ENCODE data around the gene WFDC1.

Gene WFDC1

GRCh38 chr16:84303516-84303915 lies 8.8 kb downstream of the WFDC1 start:
- DNase-seq, result no peak

DNA sequence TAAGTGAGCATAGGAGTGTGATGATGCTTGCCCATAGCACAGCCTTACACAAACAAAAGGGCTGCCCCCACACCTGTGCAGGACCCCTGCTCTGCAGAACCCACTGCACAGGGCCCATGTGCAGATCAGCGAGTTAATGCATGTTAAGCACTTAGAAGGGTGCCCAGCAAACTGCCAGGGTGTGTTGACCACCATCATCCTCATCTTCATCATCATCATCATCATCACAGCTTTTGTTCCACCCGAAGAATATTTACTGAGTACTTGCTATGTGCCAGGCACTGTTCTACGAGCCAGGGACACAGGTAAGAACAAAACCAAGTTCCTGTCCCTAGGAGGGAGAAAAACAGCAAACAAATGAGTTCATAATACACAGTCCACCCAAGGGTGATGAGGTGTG lies 11.9 kb downstream of the WFDC1 start:
- DNase-seq, result no peak

- no peak for DNase-seq
These were observed 12.7 kb downstream of the WFDC1 start for GRCh38 chr16:84307209-84307954.

- DNase-seq, result no peak
These were observed 13.4 kb downstream of the WFDC1 start for GRCh38 chr16:84308120-84308519.

DNA sequence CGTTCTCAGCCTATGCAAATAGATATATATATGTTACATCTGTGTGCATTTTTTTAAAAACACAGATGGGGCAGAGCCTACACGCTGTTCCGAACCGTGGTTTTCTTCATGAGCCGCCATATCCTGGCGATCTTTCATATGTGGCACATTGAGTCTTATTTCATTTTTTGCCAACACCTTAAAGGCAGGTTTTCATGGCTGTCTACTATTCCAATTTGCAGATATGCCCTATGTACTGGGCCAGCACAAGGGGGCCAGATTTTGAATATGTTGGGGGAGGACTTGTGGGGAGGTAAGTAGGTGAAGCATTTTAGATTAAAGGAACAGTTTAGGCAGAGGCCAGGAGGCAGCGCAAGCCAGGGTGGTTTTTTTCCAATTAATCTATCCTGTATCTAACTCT lies 16.0 kb downstream of the WFDC1 start:
- DNase-seq, result no peak

GRCh38 chr16:84312783-84313382 lies 18.2 kb downstream of the WFDC1 start:
- DNase-seq, result no peak

GRCh38 chr16:84313921-84314320 lies 19.2 kb downstream of the WFDC1 start:
- no peak for DNase-seq

DNA sequence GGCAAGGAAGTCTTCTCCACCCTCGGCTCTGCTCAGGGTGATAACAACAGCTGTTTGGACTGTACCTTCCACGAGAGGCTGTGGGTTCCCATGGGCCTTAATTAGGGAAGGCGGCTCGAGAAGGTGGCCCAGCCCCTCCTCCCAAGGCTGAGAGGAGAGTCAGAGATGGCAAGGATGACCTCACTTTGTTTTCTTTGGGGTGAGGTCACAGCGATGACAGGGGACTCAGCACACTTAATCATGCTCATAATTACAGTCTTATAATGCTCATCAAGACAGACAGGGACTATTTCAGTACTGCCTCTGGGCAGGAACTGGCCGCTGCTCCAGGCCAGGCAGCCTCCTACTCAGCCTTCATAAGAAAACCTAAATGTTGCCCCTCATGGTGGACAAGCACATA lies 19.7 kb downstream of the WFDC1 start:
- DNase-seq, result no peak

GRCh38 chr16:84314814-84315213 lies 20.1 kb downstream of the WFDC1 start:
- DNase-seq, result no peak

DNA sequence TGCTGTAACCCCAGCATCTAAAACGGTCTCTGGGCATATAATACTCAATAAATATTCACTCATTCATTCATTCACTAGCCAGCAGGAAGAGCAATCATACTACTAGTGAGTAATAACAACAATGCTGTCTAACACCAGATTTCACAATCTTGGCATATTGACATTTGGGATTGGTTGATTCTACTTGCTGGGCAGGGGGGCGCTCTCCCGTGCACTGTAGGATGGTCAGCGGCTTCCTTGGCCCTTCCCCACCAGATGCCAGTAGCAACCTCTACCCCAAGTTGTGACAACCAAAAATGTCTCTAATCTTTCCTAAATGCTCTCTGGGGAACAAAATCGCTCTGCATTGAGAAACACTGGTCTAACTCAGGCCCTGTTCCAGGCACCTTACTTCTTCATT lies 20.7 kb downstream of the WFDC1 start:
- DNase-seq, result no peak

DNA sequence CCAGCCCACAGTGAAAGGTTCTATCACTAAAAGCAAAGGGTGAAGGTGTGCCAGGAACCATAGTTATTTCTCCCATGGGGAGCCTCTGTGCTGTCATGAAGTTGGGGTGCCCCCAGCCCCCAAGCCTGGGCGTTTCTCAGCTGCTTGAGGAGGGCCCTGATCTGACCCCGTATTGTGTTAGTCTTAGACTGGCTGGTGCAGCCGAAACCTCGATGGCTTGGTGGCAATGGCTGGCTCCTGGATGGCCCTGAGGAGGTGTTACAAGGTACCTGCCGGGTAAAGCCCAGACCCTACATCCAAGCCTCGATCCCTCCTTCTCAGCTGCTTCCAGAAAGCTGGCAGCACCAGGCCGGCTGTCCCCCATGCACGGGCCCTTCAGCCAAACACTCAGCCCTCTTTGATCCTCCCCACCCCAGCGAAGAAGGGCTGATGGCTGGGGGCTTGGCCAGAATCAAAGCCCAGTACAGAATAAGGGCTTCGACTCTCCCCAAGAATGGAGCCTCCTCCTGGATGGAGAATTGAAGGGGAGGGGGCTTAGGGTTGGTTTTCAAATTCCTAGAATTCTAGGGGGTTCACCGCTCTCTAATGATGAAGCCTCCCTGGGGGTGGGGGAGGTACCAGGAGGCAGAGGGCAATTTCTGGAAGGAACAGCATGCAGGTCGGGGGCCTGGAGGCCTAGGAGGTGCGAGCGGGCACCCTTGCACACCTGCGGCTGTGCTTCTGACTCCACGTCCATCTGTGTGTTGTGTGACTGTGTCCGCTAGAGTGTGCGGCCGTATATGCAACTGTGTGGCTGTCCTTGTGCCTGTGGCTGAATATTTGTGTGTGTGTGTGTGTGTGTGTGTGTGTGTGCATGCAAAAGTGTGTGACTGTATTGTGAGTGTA lies 23.7 kb downstream of the WFDC1 start:
- no peak for DNase-seq

DNA sequence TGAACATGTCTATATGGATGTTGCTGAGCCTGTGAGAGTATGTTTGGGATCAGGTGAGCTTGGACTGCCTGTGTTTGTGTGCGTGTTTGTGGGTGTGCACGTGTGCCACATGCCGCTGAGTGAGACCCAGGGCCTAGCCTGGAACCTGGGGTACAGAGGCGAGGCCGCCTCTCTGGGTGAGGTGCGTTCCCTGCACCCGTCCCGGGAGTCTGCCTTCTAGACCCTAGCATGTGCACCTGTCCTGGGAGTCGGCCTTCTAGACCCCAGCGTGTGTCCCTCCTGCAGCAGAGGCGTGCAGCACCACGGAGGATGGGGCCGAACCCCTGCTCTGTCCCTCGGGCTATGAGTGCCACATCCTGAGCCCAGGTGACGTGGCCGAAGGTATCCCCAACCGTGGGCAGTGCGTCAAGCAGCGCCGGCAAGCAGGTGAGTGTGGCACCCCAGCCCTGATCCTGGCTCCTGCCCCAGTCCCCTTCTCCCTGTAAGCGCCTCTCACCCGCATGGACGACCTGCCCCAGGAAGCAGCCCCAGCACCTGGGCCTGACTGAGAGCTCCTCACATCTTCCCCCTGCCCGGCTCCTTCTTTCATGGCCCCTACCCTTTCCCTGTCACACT lies 24.6 kb downstream of the WFDC1 start:
- DNase-seq, result no peak

- no peak for DNase-seq
These were observed 25.8 kb downstream of the WFDC1 start for GRCh38 chr16:84320511-84320910.

- DNase-seq, result no peak
These were observed 27.3 kb downstream of the WFDC1 start for GRCh38 chr16:84321932-84322331.

DNA sequence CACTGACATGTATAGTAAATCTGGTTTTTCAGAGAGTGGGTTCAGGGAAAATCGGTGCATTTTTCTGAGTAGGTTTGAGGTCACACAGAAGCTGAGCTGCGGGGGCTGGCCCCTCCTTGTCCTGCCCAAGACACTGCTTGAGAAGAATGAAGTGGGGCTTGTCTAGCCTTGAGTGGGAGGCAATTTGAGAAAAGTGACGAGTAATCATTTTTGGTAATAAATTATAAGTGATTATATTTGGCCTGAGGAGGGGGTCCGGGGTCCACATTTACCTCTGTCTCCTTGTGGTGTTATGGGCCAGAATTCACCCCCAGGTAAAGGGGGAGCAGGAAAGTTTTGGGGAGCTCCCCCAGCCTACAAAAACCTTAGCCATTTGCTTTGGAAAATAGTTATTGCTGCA lies 28.1 kb downstream of the WFDC1 start:
- DNase-seq, result no peak

- no peak for DNase-seq
These were observed 28.9 kb downstream of the WFDC1 start for GRCh38 chr16:84323606-84324005.

DNA sequence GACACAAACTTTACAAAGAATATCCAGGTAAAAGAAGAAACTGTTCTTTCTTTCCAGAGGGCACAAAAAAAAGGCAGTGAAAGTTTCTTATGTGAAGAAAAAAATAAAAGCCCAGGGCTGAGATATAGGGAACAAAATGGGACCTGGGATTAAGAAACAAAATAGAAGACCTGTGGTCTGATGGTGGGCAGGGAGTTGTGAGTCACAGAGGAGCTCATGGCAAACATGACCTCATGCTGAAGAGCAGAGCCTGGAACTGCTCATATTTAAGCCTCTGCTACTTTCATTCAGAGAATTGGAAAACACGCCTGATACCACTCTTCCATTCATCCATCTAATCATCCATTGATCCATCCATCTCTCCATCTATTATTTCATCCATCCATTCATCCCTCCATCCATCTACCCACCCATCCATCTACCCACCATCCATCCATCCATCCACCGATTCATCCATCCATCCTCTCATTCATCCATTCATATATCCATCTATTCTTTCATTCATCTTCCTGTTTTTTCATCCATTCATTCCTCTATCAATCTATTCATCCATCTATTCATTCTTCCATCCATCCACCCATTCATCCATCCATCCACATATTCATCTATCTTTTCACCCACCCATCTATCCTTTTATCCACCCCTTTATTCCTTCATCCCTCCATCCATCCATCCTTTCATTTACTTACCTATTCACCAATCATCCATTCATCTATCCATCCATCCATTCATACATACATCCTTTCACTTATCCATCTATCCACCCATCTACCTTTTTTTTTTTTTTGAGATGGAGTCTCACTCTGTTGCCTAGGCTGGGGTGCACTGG lies 30.0 kb downstream of the WFDC1 start:
- no peak for DNase-seq

DNA sequence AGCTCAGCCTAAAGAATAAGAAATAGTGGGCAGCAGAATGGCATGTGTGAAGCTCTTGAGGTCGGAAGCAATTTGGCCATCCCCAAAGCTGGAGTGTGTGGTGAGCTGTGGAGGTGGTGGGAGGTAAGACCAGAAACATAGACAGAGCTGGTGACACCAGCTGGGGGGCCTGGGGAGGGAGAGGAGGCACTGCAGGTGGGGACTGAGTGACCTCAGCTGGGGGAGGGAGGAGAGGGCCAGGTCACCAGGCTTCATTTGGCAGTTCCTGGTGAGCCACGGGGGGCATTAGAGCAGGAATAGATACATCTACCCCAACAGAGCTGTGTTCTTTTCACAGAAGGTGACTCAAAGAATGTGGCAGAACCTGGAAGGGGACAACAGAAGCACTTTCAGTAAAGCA lies 31.9 kb downstream of the WFDC1 start:
- no peak for DNase-seq

GRCh38 chr16:84327926-84328505 lies 33.3 kb downstream of the WFDC1 start:
- no peak for DNase-seq

- DNase-seq, result no peak
These were observed 34.3 kb downstream of the WFDC1 start for GRCh38 chr16:84329016-84329415.

DNA sequence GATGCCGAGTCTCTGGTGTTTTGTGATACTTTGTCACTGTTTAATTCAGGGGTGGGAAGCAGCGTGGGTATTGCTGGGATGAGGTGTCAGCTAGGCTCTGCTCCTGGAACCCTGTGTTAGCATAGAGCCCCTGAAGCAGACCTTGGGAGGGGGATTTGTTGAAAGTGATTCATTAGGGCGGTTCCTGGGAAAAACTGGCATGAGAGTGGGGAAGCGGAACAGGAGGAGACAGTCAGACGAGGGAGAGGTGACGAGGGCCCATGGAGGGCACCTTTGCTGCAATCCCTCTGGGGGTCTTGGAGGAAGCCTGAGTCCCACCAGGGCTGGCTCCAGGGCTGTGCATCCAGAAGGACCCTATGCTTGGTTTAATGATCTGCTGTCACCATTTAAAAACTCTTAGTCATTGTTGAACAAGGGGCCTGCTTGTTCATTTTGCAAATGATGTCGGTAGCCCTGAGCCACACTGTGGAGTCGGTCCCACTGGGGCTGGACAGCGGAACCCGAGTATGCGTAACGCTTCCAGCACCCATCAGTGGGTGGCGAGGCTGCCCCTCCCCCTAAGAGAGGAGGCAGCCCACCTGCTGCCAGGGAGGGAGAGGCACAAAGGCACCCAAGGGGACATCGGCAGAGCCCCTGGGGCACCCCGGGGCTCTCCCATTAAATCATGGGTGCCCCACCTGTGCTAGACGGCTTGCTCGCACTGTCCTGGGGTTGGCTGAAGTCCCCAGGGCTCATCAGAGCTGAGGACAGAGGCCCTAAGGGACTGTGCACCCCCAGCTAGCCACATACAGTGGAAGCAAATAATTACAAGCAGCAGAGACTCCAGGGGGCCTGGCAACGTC lies 35.4 kb downstream of the WFDC1 start:
- DNase-seq, result no peak

Data from CD4-positive, alpha-beta T cell treated with Interleukin-12 subunit alpha and Interleukin-12 subunit beta, for 1 hour (primary cell).